Fibroblast of skin of right biceps (primary cell): ENCODE results near the gene SSR4.
"Not testable (repeated sequence)": the region's sequence is repeated elsewhere in the genome, so short reads cannot be mapped to it uniquely, and the experiment has no call there.

Experiments used
- DNase-seq: peaks from one replicate; pipeline ENCODE4 v3.0.0-alpha.2; 2013

Gene SSR4

DNA sequence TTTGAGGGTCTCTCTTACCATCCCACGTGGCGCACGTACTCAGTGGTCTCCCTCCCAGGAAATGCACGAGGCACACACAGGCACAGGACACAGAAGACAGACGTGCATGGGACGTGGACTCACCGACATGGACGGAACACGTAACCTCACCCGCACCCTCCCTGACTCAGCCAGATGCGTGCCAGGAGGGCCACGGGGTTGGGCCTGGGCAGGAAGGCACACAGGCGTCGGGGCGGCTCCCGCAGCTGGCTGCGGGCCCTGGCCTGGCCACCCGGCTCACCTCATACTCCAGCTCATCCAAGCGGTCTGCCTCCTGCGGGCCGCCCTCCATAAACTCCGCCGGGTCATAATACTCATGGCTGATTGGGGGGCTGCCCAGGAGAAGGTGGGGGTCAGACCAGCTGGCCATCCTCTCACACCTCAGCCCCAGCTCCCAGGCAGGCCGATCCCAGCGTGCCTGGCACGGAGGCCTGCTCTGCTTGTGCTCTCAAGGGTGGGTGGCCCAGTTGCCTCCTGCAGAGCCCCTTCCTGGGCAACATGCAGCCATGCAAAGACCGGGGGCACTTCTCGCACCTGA lies 12.6 kb downstream of the SSR4 start:
- DNase-seq: no peak

DNA sequence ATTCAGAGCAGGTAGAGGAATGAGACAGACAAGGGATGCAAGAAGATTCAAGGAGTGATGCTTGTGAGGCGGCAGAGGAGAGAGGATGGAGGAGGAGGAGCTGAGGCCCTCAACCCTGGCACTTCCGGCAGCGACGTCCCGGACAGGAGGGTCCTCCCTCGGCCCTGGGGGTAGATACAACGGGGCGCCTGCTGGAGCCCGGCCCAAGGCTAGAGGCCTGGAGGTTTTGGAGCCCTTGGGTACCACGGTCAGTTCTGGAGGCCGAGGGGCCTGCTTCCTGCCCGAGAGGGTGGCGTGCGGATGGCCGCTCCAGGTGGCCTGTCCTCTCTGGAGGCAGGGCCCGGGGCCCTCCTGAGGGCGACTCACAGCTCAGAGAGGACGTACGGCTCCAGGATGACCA lies 13.5 kb downstream of the SSR4 start:
- no peak for DNase-seq

DNA sequence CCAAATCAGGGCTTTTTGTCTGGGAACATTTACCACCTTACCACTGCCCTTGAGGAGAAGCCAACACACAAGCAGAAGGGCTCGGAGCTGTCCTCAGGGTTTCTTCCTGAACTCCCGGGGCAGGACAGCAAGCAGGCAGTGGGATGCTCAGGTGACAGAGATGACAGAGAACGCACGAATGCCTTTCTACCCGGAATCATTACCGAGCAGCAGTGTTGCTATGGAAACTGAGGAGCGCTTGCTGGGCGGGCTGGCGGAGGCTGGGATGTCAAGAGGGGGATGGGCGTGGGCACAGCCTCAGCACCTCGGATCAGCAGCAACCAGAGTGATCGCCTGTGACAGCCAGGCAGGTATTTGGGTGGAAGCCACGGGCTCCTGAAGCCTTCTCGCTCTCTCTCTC lies 17.8 kb downstream of the SSR4 start:
- no peak for DNase-seq

DNA sequence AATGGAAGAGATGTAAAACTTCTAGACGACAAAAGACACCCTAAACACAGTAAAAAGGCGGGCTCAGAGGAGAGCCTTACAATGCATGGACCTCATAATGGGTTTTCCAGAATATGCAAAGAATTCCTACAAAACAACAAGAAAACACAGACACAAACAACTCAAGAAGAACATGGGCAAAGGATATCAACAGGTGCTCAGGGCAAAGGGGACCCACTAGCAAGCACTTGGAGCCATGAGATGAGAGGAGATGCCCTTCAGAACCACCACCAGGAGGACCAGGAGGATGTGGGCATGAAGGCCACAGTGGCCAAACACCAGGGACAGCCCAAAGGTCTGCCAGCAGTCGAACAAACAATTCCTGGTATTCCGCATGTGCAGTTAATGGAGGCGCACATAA lies 18.7 kb downstream of the SSR4 start:
- no peak for DNase-seq

DNA sequence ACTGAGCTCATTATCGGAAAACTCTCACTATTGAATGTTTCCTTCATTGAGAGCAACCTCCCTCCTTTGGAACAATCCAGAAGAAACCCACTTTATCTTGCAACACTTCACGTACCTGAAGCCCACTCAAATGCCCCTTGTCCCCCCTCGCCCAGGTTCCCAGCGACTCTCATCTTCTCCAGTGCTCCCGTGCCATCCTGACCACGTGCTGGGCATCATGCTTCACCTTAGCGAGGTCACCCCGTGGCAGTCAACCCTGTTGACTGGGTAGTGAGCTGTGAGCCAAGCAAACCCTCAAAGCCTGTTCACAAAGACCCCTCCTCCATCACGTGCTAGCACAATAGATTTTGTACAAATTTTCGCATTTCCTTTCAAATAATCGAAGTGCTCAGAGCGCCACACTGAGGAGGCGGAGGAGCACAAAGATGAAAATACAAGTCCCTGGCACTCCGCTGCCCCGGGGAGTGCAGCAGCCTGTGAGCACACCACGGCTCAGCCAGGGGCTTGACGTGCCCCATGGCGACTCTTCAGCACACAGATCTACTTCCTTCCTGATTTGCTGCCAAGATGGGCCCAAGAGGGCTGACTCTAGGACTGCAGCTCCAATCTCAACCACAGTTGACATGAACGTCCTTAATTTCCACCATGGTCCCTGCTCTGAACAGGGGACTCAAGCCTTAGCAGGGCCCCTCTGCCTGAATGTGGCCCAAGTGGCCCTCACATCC lies 20.3 kb downstream of the SSR4 start:
- no peak for DNase-seq

DNA sequence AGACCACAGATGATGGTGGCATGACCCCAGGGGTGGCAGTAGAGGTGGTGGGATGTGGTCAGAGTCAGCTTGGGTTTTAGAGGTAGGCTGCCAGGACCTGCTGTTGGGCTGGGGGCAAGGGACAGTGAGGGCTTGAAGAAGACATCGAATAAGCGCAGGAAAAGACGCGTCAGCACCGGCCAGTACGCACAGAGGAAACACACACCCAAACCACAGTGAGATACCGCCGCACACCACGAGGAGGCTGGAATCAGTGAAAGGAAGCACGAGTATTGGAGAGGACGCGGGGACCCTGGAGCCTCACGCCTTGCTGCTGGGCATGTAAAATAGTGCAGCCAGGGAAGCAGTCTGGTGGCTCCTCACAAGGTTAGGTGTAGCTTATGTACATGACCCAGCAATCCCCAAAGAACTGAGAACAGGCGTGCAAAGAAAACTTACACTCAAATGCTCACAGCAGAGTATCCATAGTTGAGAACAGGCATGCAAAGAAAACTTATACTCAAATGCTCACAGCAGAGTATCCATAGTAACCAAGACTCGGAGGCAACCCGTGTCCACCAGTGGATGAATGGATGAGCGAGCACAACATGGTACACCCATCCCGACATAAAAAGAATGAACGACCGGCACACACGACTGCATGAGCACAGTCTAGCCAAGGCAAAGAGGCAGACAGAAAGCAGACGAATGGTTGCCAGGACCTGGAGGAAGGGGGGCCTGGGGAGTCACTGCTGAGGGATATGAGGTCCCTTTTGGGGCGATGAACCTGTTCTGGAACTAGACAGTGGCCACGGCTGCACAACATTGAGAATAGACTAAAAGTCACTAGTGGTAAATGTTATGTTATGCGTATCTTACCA lies 22.6 kb downstream of the SSR4 start:
- no peak for DNase-seq

DNA sequence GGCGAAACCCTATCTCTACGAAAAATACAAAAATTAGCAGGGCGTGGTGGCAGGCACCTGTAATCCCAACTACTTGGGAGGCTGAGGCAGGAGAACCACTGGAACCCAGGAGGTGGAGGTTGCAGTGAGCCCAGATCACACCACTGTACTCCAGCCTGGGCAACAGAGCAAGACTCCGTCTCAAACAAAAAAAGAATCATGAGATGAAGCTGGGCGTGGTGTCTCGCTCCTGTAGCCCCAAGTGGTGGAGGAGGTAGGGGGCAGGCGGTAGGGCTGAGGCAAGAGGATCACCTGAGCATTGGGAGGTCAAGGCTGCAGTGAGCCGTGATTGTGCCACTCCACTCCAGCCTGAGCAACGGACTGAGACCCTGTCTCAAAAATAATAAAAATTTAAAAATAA lies 23.6 kb downstream of the SSR4 start:
- not testable (repeated sequence) for DNase-seq

DNA sequence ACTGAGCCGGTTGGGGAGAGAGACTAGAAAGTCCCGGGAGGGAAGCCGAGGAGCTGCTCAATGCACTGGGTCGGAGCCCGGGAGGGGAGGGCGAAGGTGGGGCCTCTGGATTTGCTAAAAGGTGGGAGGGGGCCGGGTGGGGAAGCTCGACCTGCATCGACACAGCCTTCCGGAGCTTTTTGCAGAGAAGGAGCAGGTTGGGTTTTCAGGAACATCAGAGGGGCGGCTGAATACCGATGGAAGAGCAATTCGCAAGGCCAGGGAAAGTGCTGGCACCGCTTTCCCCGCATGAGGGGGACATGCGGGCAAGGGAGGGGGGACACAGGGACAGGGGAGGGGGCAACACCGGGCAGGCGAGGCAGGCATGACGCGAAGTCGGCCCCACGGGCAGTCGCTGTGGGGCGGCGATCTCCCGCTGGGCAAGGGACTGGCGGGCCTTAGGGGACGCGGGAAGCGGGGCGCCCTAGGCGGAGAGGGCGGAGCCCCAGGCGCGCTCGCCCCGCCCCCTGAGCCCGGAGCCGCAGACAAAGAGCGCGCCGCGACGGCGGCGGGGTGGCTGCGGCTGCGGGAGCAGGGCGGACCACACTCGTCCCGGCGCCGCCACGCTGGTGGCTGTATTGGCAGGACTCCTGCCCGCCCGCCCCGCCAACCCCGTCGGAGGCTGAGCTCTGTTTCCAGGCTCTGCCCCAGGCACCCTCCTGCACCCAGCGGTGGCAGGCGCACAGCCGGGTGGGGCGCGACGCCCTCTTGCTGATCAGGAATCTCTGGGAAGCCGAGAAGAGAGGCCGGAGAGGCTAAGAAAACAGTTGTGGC lies 24.3 kb downstream of the SSR4 start:
- peak; percentile 20 for DNase-seq

DNA sequence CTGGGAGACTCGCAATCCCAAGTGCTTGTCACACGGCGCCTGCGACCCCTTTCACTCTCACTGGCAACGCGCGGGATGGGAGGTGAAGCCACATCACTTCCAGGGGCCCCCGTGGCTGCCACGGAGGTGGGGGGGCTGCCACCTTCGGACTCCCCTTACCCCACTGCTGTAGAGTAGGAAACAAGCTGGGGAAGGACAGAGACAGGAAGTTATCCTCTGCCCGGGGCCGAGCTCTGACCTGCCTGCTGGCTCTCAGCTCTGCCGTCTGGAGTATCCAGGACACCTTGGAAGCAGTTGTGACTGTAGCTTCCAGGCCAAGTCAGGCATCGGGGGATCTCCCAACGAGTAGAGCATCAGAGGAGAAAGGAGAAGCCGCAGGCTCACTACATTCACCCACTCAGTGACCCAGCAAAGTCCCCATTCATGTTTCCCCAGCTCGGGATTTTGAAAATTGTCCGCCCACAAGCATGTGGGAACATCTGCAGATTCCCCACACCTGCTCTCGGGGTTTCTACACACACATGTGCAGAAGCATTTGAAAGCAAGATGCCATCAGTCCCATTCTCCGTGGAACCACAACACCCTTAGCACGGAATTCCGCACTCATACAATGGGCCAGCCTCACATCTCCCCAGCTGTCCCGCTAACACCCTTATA lies 25.0 kb downstream of the SSR4 start:
- no peak for DNase-seq

DNA sequence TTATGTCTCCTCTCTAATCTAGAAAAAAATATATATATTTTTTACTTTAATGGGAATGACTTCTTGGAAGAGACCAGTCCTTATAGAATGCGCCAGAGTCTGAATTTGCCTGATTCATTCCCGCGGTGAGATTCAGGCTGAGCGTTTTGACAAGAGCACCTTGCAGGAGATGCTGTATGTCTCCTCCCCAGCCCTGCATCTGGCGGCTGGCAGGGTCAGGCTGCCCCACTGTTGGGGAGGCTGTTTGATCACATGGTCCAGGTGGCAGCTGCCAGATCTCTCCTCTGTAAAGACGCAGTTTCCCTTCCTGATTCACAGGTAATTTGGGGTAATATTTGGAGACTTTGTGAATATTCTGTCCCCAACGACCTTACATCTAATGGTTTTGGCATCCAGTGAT lies 26.1 kb downstream of the SSR4 start:
- DNase-seq: no peak

DNA sequence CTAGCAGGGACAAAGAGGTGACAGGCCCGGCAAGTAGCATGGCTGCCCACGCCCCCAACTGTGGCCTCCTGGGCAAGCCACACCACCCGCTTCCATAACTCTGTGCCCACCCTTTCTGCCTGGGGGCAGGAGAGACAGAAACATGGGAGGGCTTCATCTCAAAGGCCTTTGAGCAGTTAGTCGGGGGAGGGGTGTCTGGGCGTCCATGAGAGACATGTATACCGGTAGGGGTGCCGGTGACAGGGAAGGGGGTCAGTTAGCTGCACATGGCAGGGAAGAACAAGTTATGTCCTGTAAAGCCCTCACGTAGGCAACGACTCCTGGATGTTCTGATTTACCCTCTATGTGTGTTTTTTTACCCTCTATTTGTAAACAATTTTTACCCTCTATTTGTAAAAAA lies 26.6 kb downstream of the SSR4 start:
- DNase-seq: no peak

DNA sequence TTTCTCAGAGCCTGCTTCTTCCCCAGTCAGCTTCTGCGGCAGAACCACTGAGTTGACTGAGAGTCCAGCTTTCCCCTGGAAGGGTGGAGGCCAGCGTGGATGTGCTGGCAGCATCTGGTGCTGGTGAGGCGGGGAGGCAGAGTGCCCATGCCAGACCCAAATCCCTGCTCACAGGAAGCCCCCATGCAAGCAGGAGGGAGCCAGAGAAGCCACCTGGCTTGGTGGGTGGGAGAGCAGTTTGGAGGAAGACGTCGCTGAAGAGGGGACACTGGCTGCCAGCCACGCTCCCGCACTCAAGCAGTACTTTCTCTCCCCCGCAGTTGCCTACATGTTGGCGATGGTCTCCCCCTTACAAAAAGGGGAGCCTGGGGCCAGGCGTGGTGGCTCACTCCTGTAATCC lies 29.9 kb downstream of the SSR4 start:
- no peak for DNase-seq

DNA sequence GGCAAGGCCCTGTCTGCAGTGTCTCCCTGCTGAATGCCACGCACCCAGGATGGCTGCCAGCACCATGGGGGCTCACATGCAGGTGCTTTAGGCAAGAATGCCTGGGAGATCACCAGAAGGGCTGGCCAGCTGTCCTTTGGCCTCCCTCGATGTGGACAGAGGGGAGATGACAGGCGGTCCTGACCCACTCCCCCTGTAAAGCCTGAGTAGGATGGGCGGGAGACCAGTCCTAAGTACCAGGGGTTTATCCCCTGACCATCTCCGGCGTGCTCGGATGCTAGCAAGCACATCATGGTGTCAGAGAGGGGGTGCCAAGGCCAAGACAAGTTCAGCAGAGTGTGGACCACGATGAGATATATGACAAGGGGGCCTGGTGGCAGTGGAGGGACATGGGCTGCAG lies 30.6 kb downstream of the SSR4 start:
- no peak for DNase-seq

DNA sequence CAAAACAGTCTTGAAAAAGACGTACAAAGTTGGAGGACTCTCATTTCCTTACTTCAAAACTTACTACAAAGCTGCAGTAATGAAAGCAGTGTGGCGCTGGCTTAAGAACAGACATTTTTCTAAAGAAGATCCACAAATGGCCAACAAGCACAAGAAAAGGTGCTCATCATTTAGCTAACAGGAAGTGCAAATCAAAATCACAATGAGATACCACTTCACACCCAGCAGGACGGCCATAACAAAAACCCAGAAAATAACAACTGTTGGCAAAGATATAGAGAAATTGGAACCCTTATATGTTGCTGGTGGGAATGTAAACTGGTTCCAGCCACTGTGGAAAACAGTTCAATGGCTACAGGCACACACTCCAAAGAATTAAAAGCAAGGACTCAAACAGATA lies 32.5 kb downstream of the SSR4 start:
- DNase-seq: no peak

DNA sequence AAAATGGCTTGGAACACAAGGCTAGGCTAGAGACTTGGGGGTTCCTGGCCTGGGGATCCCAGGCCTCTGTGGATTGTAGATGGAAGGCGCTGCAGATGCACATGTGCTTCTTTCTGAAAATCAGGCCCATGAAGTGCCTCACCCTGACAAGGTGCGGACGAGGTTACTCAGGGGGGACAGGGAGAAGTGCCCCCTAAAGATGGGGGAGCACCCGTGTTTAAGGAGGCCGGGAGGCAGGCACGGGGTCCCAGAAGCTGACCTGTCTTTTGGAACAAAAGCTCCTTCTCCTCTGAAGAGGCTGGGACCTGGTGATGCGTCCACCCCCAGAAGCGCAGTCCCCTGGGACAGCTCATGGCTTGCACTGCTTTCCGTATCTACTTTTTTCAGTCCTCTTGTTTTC lies 33.4 kb downstream of the SSR4 start:
- DNase-seq: no peak

DNA sequence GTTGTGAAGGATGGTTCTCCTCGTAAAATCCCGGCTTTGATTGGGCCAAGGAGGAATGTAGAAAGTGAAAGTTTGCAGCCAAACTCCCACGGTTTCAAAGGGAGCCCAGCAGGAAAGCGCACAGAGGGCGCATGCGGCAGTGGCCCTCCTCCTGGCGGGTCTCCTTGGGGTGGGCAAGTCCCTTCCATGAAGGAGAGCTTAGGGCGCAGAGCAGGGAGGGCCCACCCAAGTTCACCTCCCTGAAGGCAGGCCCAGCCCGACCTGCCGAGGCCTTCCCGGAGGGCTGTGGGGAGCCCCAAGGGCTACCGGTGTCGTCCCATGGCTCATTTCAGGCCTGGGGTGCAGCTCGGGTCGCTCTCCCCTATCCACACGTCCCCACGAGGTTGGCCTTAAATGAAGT lies 33.8 kb downstream of the SSR4 start:
- no peak for DNase-seq

DNA sequence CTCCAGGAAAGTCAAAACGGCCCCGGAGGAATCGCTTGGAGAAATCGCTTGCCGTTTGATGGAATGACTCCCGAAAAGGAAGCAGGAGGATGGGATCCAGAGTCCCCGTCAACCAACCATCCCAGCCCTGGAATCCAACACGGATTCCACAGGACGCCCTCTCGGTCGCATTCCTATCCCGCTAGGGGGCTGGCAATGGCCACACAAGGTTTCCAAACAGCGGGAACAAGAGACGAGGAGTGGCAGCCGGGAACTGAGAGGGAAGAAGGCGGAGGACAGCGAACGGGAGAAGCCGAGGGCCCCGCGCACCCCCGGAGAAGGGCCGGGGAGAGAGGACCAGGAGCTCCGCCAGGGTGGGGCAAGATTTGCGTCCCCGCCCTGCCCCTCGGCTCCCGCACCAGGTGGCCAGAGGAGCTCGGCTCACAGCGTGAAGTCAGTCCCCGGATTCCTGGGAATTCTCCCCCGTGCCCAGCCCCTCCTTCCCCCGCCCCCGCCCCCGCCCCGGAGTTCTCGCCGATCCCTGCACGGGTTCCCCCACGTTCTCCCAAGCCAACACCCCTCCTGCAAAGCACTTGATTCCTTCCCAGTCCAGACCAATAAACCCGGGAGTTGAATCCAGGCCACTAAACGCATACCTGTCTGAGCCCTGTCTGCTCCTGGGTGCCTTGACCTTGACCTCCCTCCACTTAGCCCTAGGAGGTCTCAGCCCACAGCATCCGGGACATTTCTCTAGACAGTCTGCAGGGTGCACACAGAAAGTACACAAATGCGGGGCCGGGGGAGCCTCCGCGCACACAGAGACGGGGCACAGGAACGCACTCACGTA lies 34.5 kb downstream of the SSR4 start:
- DNase-seq: peak; percentile 44

DNA sequence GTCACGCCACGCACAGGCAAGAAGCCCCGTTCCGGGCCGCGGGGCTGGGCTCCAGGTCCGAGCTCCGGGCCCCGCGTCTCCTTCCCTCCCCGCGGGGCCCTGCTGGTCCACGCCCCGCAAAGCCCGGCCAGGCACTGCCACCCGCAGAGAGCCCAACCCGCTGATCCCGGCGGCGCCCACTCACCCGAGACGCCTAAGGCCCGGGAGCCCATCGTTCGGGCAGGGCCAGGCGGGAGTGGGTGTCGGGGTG lies 35.0 kb downstream of the SSR4 start:
- no peak for DNase-seq

DNA sequence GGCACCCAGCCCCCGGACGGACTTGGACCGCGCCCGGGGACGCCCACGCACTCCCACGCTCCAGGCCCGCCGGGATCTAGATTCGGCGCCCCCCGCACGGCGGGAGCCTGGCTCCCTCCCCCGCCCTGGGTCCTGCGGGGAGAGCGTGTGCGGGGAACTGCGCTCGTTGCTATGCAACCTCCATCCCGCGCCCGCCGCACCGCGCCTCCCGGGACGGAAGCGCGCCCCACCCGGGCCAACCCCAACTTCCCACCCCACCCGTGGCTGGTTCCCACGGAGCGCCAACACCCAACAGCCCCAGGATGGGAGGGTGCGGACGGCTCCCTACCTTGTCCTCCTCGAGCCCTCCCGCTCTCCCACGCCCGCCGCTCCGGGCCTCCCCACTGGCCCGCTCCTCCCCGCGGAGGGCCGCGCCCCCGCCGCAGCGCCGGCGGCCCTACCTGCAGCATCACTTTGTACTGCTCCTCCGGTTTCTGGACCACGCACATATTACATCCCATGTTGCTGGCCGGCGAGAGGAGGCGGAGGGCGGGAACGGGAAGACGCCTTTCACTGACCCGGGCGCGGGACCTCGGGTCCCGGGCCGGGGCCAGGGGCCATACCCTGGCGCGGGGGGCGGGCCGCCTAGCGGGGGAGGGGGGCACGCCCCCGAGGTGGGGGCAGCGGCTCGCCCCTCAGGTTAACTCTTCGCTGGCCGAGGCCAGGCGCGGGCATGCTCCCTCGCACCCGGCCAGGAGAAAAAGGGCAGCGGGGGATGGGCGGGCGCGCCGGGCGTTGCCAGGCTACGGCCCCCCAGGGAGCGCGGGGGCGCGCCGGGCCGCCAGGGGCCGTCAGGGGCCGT lies 35.6 kb downstream of the SSR4 start, which contains the start of gene PDZD4:
Gene PDZD4, minus strand, starts transcription at position 746 of the 841 bp plus-strand sequence. Its CDS starts 246 bp downstream, at position 500.
- no peak for DNase-seq

DNA sequence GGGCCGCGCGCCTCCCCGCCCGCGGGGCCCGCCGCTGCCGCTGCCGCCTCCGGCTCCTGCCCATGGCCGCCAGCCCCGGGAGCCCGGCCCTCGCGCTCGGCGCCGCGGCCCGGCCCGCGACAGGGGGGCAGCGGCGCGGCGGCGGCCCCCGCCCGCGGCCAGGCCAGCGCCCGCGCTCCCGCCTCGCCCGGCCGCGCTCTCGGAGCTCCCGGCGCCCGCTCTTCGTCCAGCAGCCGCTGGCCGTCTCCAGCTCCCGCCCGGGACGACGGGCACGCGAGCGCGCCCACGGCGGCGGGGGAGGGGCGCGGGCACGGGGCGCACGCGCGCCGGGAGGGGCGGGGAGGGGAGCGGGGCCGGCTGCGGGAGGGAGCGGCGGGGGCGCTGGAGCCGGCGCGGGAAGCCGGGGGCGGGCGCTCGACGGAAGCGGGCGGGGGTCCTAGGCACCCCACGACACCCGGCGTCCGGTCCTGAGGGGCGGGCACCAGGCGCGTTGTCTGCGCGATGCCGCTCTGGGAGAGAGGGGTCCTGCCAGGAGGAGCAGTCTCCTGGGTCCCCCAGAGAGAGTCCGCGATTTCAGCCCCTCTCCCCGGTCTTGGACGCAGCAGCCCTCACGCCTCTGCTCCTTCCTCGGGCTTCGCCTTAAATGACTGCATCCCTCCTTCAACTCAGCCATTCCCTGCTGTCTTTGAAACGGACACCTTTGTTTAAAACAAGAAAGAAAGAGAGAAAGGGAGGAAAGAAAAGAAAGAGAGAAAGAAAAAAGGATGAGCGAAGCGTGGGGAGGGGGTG lies 36.4 kb downstream of the SSR4 start:
- no peak for DNase-seq
